Measurements from ENCODE around the gene TMCC2.
A peak's percentile ranks its signal among the peaks of the same experiment; 100 is the strongest.

The TMCC2 gene

GRCh38 chr1:205241366-205242030 lies 13.8 kb downstream of the TMCC2 start:
- DNase-seq, result no peak

GRCh38 chr1:205243350-205244191 lies 15.8 kb downstream of the TMCC2 start:
- DNase-seq, result no peak

DNA sequence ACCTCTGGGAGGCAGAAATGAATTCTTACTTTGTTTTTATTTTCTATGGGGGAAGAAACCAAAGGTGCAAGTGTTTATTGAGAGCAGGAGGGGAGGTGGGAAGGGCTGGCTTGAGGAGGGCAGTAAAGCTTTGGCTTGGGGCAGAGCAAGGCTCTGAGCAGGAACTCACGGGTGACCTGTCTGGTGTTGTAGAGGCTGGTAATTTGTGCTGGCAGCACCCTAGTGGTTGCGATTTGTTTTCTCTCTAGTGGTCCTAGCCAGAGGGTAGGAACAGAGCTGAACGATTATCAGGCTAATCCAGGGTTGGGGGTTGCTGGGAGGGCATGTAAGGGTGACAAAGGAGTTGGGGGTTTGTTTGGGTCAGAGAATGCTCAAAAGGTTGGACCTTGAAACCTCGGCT lies 16.6 kb downstream of the TMCC2 start:
- no peak for DNase-seq

- DNase-seq, result no peak
Observed at GRCh38 chr1:205245096-205245495, 17.4 kb downstream of the TMCC2 start.

GRCh38 chr1:205246351-205247119 lies 18.8 kb downstream of the TMCC2 start:
- no peak for DNase-seq

- peak; percentile 20 for DNase-seq
Observed at GRCh38 chr1:205247130-205247921, 19.6 kb downstream of the TMCC2 start.

DNA sequence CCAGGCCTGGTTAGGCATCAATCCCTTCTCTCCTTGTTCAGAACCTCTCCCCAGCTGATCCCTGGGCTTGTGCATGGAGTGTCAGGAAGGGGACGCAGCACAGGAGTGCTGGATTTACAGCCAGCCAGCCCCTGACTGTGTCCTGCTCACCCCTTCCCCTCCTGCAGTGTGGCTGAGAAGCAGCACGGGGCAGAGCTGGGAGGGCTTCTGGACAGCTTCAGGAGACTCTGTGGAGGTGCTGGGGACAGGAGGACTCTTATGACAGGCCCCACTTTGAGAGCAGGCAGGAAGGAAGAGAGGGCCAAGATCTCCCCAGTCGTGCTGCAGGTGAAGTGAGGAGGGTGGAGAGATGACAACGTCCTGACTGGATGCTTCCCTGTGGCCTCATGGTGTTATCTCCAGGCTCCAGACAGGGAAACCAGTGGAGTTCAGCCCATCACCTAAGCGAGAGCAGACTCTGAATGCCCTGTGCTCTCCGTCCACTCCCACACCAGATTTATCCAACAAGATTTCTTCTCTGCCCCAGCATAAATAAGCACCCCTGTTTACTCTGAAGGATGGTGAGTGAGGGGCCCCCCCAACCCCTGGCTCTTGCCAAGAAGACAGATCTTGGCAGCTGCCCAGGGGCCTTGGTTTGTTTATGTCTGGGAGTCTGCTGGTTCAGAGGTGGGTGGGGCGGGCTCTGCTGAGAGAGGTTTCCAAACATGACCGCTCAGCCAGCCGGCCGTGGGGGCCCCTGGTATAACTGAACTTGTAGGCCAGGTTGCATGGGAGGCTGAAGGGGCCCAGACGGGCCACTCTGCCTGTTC lies 21.3 kb downstream of the TMCC2 start:
- DNase-seq, result peak; percentile 92

GRCh38 chr1:205249651-205250050 lies 21.9 kb downstream of the TMCC2 start:
- no peak for DNase-seq

GRCh38 chr1:205250699-205251098 lies 23.0 kb downstream of the TMCC2 start:
- DNase-seq, result no peak

GRCh38 chr1:205251576-205251975 lies 23.8 kb downstream of the TMCC2 start:
- DNase-seq, result no peak

GRCh38 chr1:205255941-205256780 lies 28.4 kb downstream of the TMCC2 start:
- peak; percentile 75 for DNase-seq

- no peak for DNase-seq
Observed at GRCh38 chr1:205256951-205257625, 29.3 kb downstream of the TMCC2 start.

GRCh38 chr1:205257735-205258134 lies 30.0 kb downstream of the TMCC2 start:
- no peak for DNase-seq

GRCh38 chr1:205258261-205258691 lies 30.5 kb downstream of the TMCC2 start:
- no peak for DNase-seq

GRCh38 chr1:205258719-205259118 lies 31.0 kb downstream of the TMCC2 start:
- no peak for DNase-seq

GRCh38 chr1:205259324-205259832 lies 31.6 kb downstream of the TMCC2 start:
- DNase-seq, result no peak

DNA sequence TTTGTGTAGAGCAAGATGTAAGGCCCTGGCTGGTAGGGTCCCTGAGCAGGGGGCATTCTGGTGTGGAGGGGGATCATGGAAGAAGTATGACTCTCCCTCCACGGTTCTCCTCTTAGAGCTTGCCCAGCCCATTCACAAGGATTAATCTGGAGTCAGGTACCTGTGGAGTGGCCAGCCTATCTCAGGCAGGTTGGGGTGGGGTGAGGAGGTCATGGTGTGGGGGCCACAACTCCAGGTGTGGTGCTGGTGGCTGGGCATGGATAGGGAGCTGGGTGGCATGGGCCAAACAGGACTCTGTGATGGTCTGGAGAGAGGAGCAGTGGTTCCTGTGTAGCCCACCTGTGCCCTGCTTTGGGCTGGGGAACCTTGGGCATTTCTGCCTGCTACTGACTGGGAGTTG lies 32.3 kb downstream of the TMCC2 start:
- DNase-seq, result no peak

DNA sequence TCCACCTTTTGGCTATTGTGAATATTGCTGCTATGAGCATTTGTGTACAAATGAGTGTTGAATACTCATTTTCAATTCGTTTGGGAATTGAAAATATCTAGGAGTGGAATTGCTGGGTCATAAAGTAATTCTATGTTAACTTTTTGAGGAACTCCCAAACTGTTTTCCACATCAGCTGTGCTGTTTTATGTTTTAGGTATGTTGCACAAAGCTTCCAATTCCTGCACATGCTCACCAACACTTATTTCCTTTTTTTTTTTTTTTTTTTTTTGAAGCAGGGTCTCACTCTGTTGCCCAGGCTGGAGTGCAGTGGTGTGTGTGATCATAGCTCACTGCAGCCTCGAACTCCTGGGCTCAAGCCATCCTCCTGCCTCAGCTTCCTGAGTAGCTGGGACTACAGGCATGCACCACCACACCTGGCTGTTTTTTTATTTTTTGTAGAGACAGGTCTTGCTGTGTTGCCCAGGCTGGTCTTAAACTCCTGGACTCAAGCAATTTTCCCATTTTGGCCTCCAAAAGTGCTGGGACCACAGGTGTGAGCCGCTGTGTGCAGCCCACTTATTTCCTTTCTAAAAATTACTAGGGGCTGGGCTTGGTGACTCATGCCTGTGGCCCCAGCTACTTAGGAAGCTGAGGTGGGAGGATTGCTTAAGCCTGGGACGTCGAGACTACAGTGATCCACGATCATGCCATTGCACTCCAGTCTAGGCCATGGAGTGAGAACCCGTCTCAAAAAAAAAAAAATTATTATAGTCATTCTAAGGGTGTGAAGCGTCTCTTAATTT lies 33.4 kb downstream of the TMCC2 start:
- DNase-seq, result no peak

Data from COR-L47 (cell line).